Adrenal gland (tissue), 12 donors: Measurements from ENCODE around the gene TPSB2. TPM values are rescaled to one million over a fixed set of nuclear protein-coding genes. Genes with fewer than 3 reads are reported as not detected.

ENCODE experiments used
- DNase-seq, 7 donors: peaks; one replicate each; pipeline ENCODE4 v3.0.0-alpha.2; 2019 to 2020
- H3K27ac ChIP-seq, 5 donors: fragments of 200-600 bp; sonication (generic) in 4 of 5; 1 replicate in 3 of 5; 2 replicates in 2 of 5; pipeline versions ENCODE4 v1.5.1 to v1.8.0; 2016 to 2020; ENCODE audit warnings: mild to moderate bottlenecking in 1 of 5
- H3K27me3 ChIP-seq: fragments of 200-600 bp; 2 replicates; pipeline ENCODE4 v1.8.0; 2021
- H3K36me3 ChIP-seq, 2 donors: fragments of 200-600 bp; replicated peaks in 1 of 2; 1 replicate in 1 of 2; 2 replicates in 1 of 2; pipeline versions ENCODE4 v1.5.1 to v1.8.0; 2018 to 2022
- H3K4me1 ChIP-seq, 2 donors: fragments of 200-600 bp; replicated peaks in 1 of 2; 1 replicate in 1 of 2; 2 replicates in 1 of 2; pipeline versions ENCODE4 v1.5.1 to v1.8.0; 2018 to 2021
- H3K4me3 ChIP-seq, 4 donors: fragments of 200-600 bp; sonication (generic) in 3 of 4; one replicate each; pipeline ENCODE4 v1.5.1; 2016 to 2018
- H3K9me3 ChIP-seq, 3 donors: fragments of 200-600 bp; sonication (generic) in 1 of 3; replicated peaks in 1 of 3; 1 replicate in 2 of 3; 2 replicates in 1 of 3; pipeline versions ENCODE4 v1.5.1 to v1.8.0; 2016 to 2021
- CTCF ChIP-seq, 6 experiments: fragments of 450-650 bp in 4 of 6; fragments of 200-600 bp in 2 of 6; sonication (generic) in 1 of 6; IDR thresholded peaks; 1 replicate in 5 of 6; 2 replicates in 1 of 6; pipeline versions ENCODE4 v1.5.1 to v1.8.0; 2016 to 2021; ENCODE audit warnings: antibody characterized with exemption in 6 of 6, mild to moderate bottlenecking in 2 of 6, moderate library complexity in 1 of 6
- POLR2A ChIP-seq, 2 donors: fragments of 450-650 bp; IDR thresholded peaks; one replicate each; pipeline ENCODE4 v1.6.1; 2017; ENCODE audit warnings: antibody characterized with exemption in 2 of 2, mild to moderate bottlenecking in 2 of 2, moderate library complexity in 1 of 2
- WGBS, 4 donors: extraction: QIAGEN DNeasy Blood & Tissue Kit in 2 of 4; methylation state at CpG; one replicate each; pipeline versions ENCODE4 v1.1.5 to v1.1.7; 2013 to 2017; 5-methylcytosine and 5-hydroxymethylcytosine counted together
- intact Hi-C, 2 donors: fragments of 100-400 bp; cut with DNase I; formaldehyde crosslinking; loops; one replicate each; pipeline versions ENCODE4 v1.14.1 to v1.15.0; 2022 to 2023
- polyA plus RNA-seq, 3 donors: library from polyadenylated mRNA; stranded (reverse); fragments of 200-250 nt in 2 of 3; fragments of 350-450 nt in 1 of 3; fragmentation: Illumina TruSeq in 1 of 3; extraction: RNeasy Lipid Tissue Mini Kit (QIAGEN cat#74804) in 1 of 3; gene quantifications; one replicate each; pipeline ENCODE4 v1.2.3, GENCODE V29; 2013 to 2014
- total RNA-seq, 9 donors: library from RNA; depleted of rRNA in 4 of 9; stranded (reverse); fragments of >200 nt in 4 of 9; fragments of 120-200 nt in 1 of 9; fragmentation: NEBNext Ultra II Directional in 1 of 9; extraction: Animal tissue kit (Norgen Biotek cat#: 25700) in 1 of 9; gene quantifications; one replicate each; pipeline versions ENCODE4 v1.1.0 to v1.2.4, GENCODE V29; 2013 to 2023
- donor health status: healthy with polysubstance abuse.
- donor health status: Bipolar disorder and iron deficiency.
- donor health status: DM: yes; HTN: yes; CAD: no.
- donor health status: DM: no; HTN: no; CAD: no.
- donor health status: DM: no; HTN: no; CAD: no.
- donor health status: DM: yes; HTN: yes; CAD: no.

TPSB2 gene
- total and polyA plus RNA-seq, 12 donors, result 0.32 to 6.6 (median 0.78) TPM; not detected in 5

- Histone ChIP-seq H3K27me3 (peaks cover 2% of the 10 kb centered on the region), H3K36me3 (no peaks in the 10 kb centered on the region), H3K9me3 (no peaks in the 10 kb centered on the region), H3K4me1 (no peaks in the 10 kb centered on the region), H3K27ac (no peak overlapping the region), H3K4me3 (no peak overlapping the region)
- 65 to 84% (median 79%) methylated on average over 10 to 13 of the region's 13 CpGs for WGBS, 4 donors
- DNase-seq, result no peak
- TF ChIP-seq POLR2A (IDR thresholded peaks at IDR 0.05) (no peak), CTCF (IDR thresholded peaks at IDR 0.05) (no peak)
- intact Hi-C loops, result no loop called here
Measured at GRCh38 chr16:1265090-1265630, 35.2 kb upstream of the TPSB2 start.

GRCh38 chr16:1264345-1265089 lies 34.5 kb upstream of the TPSB2 start:
- WGBS, 4 donors, result 84 to 96% (median 88%) methylated on average over 16 of the region's 16 CpGs
- H3K4me1 ChIP-seq, result no peaks in the 10 kb centered on the region
- TF ChIP-seq CTCF (IDR thresholded peaks at IDR 0.05) (no peak), POLR2A (IDR thresholded peaks at IDR 0.05) (no peak)
- H3K36me3 ChIP-seq, result no peaks in the 10 kb centered on the region
- intact Hi-C loops, result no loop called here
- no peak overlapping the region for H3K4me3 ChIP-seq
- H3K27me3 ChIP-seq, result peaks cover 9% of the 10 kb centered on the region
- no peak for DNase-seq
- H3K27ac ChIP-seq, result no peak overlapping the region
- no peaks in the 10 kb centered on the region for H3K9me3 ChIP-seq

GRCh38 chr16:1263591-1264344 lies 33.8 kb upstream of the TPSB2 start:
- Histone ChIP-seq H3K27ac (no peak overlapping the region), H3K36me3 (no peaks in the 10 kb centered on the region), H3K4me3 (no peak overlapping the region), H3K27me3 (peaks cover 16% of the 10 kb centered on the region), H3K9me3 (no peaks in the 10 kb centered on the region), H3K4me1 (no peaks in the 10 kb centered on the region)
- no peak for DNase-seq
- no peak for TF ChIP-seq POLR2A (IDR thresholded peaks at IDR 0.05)
- TF ChIP-seq CTCF (IDR thresholded peaks at IDR 0.05), result no peak
- 71 to 88% (median 74%) methylated on average over 2 to 15 of the region's 15 CpGs for WGBS, 4 donors
- intact Hi-C loops, result no loop called here

GRCh38 chr16:1262846-1263221 lies 32.9 kb upstream of the TPSB2 start:
- Histone ChIP-seq H3K9me3 (no peaks in the 10 kb centered on the region), H3K27ac (no peak overlapping the region), H3K36me3 (no peaks in the 10 kb centered on the region), H3K4me3 (no peak overlapping the region), H3K4me1 (no peaks in the 10 kb centered on the region), H3K27me3 (peaks cover 16% of the 10 kb centered on the region)
- intact Hi-C loops, result no loop called here
- WGBS, 4 donors, result 64 to 82% (median 74%) methylated on average over 5 to 9 of the region's 9 CpGs
- DNase-seq, result no peak
- TF ChIP-seq POLR2A (IDR thresholded peaks at IDR 0.05) (no peak), CTCF (IDR thresholded peaks at IDR 0.05) (no peak)
